HepG2 (cell line): ENCODE measurements around the gene FANCE. TPM values are rescaled to one million over a fixed set of nuclear protein-coding genes. Genes with fewer than 3 reads are reported as not detected.

ENCODE experiments used
- ZBTB49 ChIP-seq: sonication (generic); formaldehyde crosslinking; IDR thresholded peaks from 2 replicates; pipeline ENCODE4 v1.4.0; 2020; ENCODE audit warnings: missing genetic modification reagents, borderline replicate concordance
- ZNF646 ChIP-seq: sonication (generic); formaldehyde crosslinking; IDR thresholded peaks from 2 replicates; pipeline ENCODE4 v1.9.0; 2021; ENCODE audit warnings: mild to moderate bottlenecking, missing genetic modification reagents
- polyA plus RNA-seq, 8 experiments: library from polyadenylated mRNA; depleted of rRNA in 3 of 8; stranded (reverse) in 7 of 8; unstranded in 1 of 8; fragments of >200 nt; fragmentation: Illumina TruSeq in 4 of 8; extraction: Trizol in 4 of 8; gene quantifications; 2 replicates each; pipeline versions ENCODE4 v1.2.1 to v1.2.3, GENCODE V29; 2011 to 2016; ENCODE audit warnings: low read depth in 4 of 8, missing spikeins in 1 of 8, mixed read lengths in 1 of 8; ENCODE audit not compliant: insufficient read depth in 1 of 8
- total RNA-seq, 5 experiments: library from RNA; depleted of rRNA; stranded (reverse); fragments of >200 nt; fragmentation: Illumina TruSeq; extraction: Trizol; gene quantifications; 2 replicates each; pipeline ENCODE4 v1.2.3, GENCODE V29; 2016; ENCODE audit warnings: low read depth in 1 of 5
- TF ChIP-seq, protein P1 (sequence below), 2 experiments: fragments of 450-650 bp in 1 of 2; sonication (generic) in 1 of 2; formaldehyde crosslinking in 1 of 2; IDR thresholded peaks; 2 replicates each; pipeline versions ENCODE4 v1.6.1 to v1.8.0; 2016 to 2022; ENCODE audit warnings: antibody characterized with exemption in 1 of 2, mild to moderate bottlenecking in 1 of 2, missing genetic modification reagents in 1 of 2
- TF ChIP-seq, protein P2 (sequence below): sonication (generic); formaldehyde crosslinking; IDR thresholded peaks from 2 replicates; pipeline ENCODE4 v1.5.1; 2020; ENCODE audit warnings: missing genetic modification reagents, mild to moderate bottlenecking, borderline replicate concordance

The FANCE gene
- total and polyA plus RNA-seq, 2 of the 13 experiments (the other 11 are each of a cell fraction or from before 2014, with no cell fraction given): 7.1 to 11.2 TPM

DNA sequence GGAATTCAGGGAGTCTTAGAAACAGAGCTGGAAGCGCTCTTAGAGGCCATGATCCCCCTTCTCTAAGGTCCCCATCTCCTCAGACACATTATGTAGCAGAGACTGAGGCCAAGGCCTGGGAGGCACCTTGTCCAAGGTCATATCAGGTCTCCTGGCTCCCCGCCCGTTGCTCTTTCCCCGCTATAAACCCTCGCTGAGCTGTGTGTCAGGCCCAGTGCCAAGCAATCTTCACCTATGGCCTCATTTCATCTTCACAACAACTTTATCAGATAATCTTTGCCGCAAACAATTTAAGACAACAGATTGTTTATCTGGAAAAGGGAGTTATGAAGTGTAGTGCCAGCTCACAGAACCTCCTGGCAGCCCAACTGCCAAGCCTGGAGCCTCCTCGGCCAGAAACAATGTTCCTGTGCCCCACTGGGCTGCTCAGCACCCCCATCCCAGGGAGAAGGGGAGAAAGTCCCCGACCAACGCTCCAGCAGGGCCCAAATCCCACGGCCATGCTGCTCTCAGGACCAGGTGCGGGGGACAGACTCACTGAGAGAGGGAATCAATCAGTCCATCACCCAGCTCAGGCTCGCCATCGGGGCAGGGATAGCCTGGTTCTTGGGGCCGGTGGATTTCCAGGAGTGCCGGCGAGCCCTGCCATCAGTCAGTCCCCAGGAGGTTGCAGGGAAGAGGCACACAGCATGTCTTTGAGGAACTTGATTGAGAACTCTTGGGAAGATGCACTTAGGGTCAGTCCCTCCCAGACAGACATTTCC lies 16.9 kb upstream of the FANCE start (continued):
- TF ChIP-seq, protein P1, sequence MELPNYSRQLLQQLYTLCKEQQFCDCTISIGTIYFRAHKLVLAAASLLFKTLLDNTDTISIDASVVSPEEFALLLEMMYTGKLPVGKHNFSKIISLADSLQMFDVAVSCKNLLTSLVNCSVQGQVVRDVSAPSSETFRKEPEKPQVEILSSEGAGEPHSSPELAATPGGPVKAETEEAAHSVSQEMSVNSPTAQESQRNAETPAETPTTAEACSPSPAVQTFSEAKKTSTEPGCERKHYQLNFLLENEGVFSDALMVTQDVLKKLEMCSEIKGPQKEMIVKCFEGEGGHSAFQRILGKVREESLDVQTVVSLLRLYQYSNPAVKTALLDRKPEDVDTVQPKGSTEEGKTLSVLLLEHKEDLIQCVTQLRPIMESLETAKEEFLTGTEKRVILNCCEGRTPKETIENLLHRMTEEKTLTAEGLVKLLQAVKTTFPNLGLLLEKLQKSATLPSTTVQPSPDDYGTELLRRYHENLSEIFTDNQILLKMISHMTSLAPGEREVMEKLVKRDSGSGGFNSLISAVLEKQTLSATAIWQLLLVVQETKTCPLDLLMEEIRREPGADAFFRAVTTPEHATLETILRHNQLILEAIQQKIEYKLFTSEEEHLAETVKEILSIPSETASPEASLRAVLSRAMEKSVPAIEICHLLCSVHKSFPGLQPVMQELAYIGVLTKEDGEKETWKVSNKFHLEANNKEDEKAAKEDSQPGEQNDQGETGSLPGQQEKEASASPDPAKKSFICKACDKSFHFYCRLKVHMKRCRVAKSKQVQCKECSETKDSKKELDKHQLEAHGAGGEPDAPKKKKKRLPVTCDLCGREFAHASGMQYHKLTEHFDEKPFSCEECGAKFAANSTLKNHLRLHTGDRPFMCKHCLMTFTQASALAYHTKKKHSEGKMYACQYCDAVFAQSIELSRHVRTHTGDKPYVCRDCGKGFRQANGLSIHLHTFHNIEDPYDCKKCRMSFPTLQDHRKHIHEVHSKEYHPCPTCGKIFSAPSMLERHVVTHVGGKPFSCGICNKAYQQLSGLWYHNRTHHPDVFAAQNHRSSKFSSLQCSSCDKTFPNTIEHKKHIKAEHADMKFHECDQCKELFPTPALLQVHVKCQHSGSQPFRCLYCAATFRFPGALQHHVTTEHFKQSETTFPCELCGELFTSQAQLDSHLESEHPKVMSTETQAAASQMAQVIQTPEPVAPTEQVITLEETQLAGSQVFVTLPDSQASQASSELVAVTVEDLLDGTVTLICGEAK (IDR thresholded peaks at IDR 0.05): no peak
- TF ChIP-seq, protein P1 (CRISPR knock-in tag; IDR thresholded peaks at IDR 0.05): peak; percentile 81
- no peak for TF ChIP-seq ZBTB49 (CRISPR knock-in tag)
- no peak for TF ChIP-seq ZNF646 (CRISPR knock-in tag)
- TF ChIP-seq, protein P2, sequence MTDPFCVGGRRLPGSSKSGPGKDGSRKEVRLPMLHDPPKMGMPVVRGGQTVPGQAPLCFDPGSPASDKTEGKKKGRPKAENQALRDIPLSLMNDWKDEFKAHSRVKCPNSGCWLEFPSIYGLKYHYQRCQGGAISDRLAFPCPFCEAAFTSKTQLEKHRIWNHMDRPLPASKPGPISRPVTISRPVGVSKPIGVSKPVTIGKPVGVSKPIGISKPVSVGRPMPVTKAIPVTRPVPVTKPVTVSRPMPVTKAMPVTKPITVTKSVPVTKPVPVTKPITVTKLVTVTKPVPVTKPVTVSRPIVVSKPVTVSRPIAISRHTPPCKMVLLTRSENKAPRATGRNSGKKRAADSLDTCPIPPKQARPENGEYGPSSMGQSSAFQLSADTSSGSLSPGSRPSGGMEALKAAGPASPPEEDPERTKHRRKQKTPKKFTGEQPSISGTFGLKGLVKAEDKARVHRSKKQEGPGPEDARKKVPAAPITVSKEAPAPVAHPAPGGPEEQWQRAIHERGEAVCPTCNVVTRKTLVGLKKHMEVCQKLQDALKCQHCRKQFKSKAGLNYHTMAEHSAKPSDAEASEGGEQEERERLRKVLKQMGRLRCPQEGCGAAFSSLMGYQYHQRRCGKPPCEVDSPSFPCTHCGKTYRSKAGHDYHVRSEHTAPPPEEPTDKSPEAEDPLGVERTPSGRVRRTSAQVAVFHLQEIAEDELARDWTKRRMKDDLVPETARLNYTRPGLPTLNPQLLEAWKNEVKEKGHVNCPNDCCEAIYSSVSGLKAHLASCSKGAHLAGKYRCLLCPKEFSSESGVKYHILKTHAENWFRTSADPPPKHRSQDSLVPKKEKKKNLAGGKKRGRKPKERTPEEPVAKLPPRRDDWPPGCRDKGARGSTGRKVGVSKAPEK (CRISPR knock-in tag): no peak
